ENCODE measurements around the gene RAB11FIP2.

- TF ChIP-seq, protein P1, sequence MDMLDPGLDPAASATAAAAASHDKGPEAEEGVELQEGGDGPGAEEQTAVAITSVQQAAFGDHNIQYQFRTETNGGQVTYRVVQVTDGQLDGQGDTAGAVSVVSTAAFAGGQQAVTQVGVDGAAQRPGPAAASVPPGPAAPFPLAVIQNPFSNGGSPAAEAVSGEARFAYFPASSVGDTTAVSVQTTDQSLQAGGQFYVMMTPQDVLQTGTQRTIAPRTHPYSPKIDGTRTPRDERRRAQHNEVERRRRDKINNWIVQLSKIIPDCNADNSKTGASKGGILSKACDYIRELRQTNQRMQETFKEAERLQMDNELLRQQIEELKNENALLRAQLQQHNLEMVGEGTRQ (IDR thresholded peaks at IDR 0.05; ENCODE audit: low read depth, low read length) = no peak
- TF ChIP-seq CTCF (conservative IDR thresholded peaks at IDR 0.05; ENCODE audit: low read depth, low read length) (no peak), MAFK (IDR thresholded peaks at IDR 0.05; ENCODE audit: low read depth, low read length) (no peak), ELK1 (IDR thresholded peaks at IDR 0.05; ENCODE audit: borderline replicate concordance, low read depth, low read length) (no peak), SMC3 (IDR thresholded peaks at IDR 0.05; ENCODE audit: low read depth, low read length) (no peak), BHLHE40 (IDR thresholded peaks at IDR 0.05; ENCODE audit: low read depth, low read length) (no peak), MAZ (IDR thresholded peaks at IDR 0.05; ENCODE audit: borderline replicate concordance, low read depth, low read length) (no peak), RCOR1 (IDR thresholded peaks at IDR 0.05; ENCODE audit: insufficient replicate concordance, low read length) (no peak)
These were observed 5.4 kb downstream of the RAB11FIP2 start for GRCh38 chr10:118041316-118041715.
